Subcutaneous adipose tissue (tissue), 4 donors: Measurements from ENCODE around the gene CYP8B1. TPM values are rescaled to one million over a fixed set of nuclear protein-coding genes. Genes with fewer than 3 reads are reported as not detected.

ENCODE experiments used
- CTCF ChIP-seq: fragments of 450-650 bp; IDR thresholded peaks from one replicate; pipeline ENCODE4 v1.5.1; 2016; ENCODE audit warnings: low read depth, mild to moderate bottlenecking, control low read depth, antibody characterized with exemption, moderate library complexity
- total RNA-seq, 4 donors: library from RNA; depleted of rRNA; stranded (reverse); fragments of >200 nt; gene quantifications; one replicate each; pipeline ENCODE4 v1.1.0, GENCODE V29; 2016

CYP8B1 gene
- total RNA-seq, 4 donors from 2014 or later: not detected

- no peak for TF ChIP-seq CTCF
Measured at GRCh38 chr3:42850263-42850662, 25.4 kb downstream of the CYP8B1 start.

DNA sequence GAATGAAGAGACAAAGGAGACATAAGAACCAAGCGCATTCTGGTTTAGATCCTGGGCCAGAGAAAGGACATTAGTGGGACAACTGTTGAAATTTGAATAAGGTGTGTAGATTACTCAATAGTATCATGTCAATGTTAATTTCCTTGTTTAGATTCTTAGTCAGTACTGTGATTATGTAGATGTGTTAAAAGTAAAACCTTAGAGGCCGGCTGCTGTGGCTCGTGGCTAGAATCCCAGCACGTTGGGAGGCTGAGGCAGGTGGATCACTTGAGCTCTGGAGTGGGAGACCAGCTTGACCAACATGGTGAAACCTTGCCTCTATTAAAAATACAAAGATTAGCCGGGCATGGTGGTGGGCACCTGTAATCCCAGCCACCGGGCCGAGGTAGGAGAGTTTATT, 26.7 kb downstream of the CYP8B1 start:
- no peak for TF ChIP-seq CTCF

DNA sequence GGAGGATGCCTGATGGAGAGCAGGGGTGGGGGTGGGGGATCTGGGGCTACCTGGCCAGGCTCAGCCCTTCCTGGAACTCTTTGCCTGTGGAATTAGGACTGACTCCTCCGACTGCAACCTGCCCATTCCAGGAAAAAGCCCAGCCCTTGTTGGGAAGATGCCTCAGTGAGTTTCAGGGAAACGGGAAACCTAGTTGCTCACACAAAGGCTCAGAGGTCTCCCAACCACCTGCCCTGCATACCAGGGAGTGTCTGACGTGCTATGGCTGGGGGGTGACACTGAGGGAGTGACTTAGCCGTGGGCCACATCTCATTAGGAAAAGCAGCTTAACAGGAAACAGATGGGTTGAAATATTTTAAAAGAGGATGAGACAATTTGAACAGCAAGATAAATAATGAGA, 27.9 kb downstream of the CYP8B1 start:
- TF ChIP-seq CTCF: no peak

DNA sequence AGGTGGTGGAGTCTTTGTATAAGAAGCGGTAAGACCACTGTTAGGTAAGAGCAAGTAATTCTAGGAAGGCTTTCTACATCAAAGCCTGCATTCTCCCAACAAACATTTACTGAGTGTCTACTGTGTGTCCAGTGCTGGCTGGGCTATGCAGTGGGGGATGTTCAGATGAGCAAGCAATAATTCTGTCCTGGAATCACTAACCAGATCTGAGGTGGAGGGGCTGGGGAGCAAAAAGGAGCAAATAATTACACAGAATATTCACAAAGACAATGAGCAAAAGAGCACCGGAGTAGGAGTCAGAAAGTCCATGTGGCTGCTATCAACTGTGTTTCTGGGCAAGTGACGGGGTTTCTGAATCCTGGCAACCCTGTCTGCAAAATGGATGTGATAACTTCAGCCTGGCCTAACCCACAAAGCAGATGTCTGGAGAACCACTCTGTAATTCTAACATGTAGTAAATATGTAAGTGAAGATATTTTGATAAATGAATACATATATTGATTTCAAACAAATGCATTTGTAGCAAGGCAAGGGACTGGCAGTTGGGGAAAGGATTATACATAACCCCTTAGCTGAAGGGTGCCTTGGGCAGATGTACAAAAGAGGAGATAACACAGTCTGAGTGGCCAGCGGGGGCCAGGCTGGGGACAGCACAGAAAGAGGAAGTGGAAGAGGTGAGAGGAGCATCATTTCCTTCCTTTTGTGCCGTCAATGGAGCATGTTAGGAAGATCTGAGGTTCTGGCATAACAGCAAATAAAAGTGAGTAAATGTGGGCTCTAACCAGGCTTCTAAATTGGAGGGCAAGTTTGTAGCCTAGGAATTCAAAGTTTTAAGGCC, 28.8 kb downstream of the CYP8B1 start:
- TF ChIP-seq CTCF: no peak

GRCh38 chr3:42844815-42845214, 30.9 kb downstream of the CYP8B1 start:
- TF ChIP-seq CTCF: no peak

GRCh38 chr3:42844412-42844713, 31.3 kb downstream of the CYP8B1 start:
- no peak for TF ChIP-seq CTCF

- no peak for TF ChIP-seq CTCF
Measured at GRCh38 chr3:42843713-42844411, 31.8 kb downstream of the CYP8B1 start.
